Measurements from ENCODE around the gene PZP.

The PZP gene

DNA sequence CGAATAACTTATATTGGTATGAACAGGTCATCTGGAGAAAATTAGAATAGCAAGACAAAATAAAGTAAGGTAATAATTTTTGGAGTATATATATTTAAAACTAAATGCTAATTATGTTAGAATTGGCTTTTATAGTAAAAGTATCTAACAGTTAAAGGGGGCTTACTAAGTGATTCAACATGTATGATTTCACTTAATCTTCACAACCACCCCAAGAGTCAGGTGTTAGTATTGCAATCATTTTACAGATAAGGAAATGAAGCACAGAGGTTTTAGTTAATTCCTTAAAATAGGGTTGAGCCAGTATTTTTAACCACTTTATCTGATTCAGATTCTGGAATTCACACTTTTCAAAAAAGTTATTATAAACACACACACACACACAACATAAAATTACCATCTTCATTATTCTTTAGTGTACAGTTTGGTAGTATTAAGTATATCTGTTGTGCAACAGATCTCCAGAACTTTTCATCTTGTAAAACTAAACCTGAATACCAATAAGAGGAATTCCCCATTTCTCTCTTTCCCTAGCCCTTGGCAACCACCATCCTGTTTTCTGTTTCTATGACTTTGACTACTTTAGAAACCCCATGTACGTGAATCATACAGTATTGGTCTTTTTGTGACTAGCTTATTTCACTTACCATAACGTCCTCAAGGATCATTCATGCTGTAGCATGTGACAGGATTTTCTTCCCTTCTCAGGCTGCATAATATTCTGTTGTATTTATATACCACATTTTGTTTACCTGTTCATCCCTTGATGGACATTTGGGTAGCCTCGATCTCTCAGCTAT lies 104.9 kb downstream of the PZP start:
- H3K4me2 ChIP-seq (ENCODE audit: low read depth, low read length, poor library complexity, severe bottlenecking): no peak overlapping the region
- H3K9me3 ChIP-seq (ENCODE audit: insufficient read depth, low read length): no peaks in the 10 kb centered on the region
- H3K36me3 ChIP-seq (ENCODE audit: low read length): no peaks in the 10 kb centered on the region
- no peaks in the 10 kb centered on the region for H3F3A ChIP-seq (ENCODE audit: insufficient read depth)
- no peak overlapping the region for H3K4me3 ChIP-seq (ENCODE audit: insufficient read depth, low read length, poor library complexity, severe bottlenecking)
- H3K9ac ChIP-seq (ENCODE audit: low read length): no peak overlapping the region
- no peak for TF ChIP-seq EZH2phosphoT487 (conservative IDR thresholded peaks at IDR 0.05; ENCODE audit: low read length)
- TF ChIP-seq, protein P1, sequence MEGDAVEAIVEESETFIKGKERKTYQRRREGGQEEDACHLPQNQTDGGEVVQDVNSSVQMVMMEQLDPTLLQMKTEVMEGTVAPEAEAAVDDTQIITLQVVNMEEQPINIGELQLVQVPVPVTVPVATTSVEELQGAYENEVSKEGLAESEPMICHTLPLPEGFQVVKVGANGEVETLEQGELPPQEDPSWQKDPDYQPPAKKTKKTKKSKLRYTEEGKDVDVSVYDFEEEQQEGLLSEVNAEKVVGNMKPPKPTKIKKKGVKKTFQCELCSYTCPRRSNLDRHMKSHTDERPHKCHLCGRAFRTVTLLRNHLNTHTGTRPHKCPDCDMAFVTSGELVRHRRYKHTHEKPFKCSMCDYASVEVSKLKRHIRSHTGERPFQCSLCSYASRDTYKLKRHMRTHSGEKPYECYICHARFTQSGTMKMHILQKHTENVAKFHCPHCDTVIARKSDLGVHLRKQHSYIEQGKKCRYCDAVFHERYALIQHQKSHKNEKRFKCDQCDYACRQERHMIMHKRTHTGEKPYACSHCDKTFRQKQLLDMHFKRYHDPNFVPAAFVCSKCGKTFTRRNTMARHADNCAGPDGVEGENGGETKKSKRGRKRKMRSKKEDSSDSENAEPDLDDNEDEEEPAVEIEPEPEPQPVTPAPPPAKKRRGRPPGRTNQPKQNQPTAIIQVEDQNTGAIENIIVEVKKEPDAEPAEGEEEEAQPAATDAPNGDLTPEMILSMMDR (IDR thresholded peaks at IDR 0.05; ENCODE audit: insufficient read depth, low read length, poor library complexity, severe bottlenecking): no peak
- no peaks in the 10 kb centered on the region for H3K9me2 ChIP-seq (replicated peaks; ENCODE audit: insufficient read depth, low read length)
- no peaks in the 10 kb centered on the region for H3K27me3 ChIP-seq (ENCODE audit: low read length)
- H3K27ac ChIP-seq (ENCODE audit: low read depth, low read length): no peak overlapping the region
- H3K79me2 ChIP-seq (ENCODE audit: insufficient read depth, low read length): no peaks in the 10 kb centered on the region
- no peaks in the 10 kb centered on the region for H4K20me1 ChIP-seq (ENCODE audit: low read depth, low read length)
- H2AFZ ChIP-seq (ENCODE audit: low read depth, low read length, severe bottlenecking): no peak overlapping the region

DNA sequence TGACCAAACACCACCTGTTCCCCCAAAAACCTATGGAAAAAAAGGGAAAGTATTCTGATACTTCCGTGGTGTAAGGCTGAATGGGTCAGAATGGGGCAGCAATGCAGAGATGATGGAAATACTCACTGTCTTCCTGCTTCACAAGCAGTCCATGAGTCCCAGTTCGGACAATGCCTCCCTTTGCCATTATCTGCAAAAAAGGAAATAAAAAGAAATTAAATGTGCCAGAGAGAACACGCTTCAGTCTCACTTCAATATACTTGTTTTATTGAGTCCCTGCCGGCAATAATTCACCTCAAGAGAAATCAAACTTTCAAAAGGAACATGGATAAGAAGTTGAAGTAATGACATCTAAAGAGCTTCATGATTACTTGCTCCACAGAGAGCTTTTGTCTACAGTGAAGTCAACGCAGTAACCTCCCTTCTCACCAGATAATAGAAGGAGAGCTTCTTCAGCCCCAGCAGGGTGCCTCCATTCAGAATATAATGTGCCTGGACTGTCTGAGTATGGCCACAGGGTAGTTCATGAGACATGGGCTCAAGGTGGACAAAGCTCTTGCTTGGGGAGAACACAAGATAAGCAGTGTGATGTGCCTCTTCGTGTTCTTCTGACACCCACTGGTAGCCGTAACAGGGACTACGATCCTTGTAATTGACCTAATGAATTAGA lies 107.0 kb downstream of the PZP start:
- H3K79me2 ChIP-seq (ENCODE audit: insufficient read depth, low read length): no peaks in the 10 kb centered on the region
- H3K9me2 ChIP-seq (replicated peaks; ENCODE audit: insufficient read depth, low read length): no peaks in the 10 kb centered on the region
- H3K4me3 ChIP-seq (ENCODE audit: insufficient read depth, low read length, poor library complexity, severe bottlenecking): no peak overlapping the region
- no peaks in the 10 kb centered on the region for H4K20me1 ChIP-seq (ENCODE audit: low read depth, low read length)
- H3K9ac ChIP-seq (ENCODE audit: low read length): no peak overlapping the region
- no peak overlapping the region for H3K27ac ChIP-seq (ENCODE audit: low read depth, low read length)
- no peak overlapping the region for H2AFZ ChIP-seq (ENCODE audit: low read depth, low read length, severe bottlenecking)
- no peaks in the 10 kb centered on the region for H3F3A ChIP-seq (ENCODE audit: insufficient read depth)
- H3K9me3 ChIP-seq (ENCODE audit: insufficient read depth, low read length): no peaks in the 10 kb centered on the region
- H3K27me3 ChIP-seq (ENCODE audit: low read length): no peaks in the 10 kb centered on the region
- TF ChIP-seq EZH2phosphoT487 (conservative IDR thresholded peaks at IDR 0.05; ENCODE audit: low read length): no peak
- TF ChIP-seq, protein P1 (IDR thresholded peaks at IDR 0.05; ENCODE audit: insufficient read depth, low read length, poor library complexity, severe bottlenecking): no peak
- H3K4me2 ChIP-seq (ENCODE audit: low read depth, low read length, poor library complexity, severe bottlenecking): no peak overlapping the region
- no peaks in the 10 kb centered on the region for H3K36me3 ChIP-seq (ENCODE audit: low read length)

DNA sequence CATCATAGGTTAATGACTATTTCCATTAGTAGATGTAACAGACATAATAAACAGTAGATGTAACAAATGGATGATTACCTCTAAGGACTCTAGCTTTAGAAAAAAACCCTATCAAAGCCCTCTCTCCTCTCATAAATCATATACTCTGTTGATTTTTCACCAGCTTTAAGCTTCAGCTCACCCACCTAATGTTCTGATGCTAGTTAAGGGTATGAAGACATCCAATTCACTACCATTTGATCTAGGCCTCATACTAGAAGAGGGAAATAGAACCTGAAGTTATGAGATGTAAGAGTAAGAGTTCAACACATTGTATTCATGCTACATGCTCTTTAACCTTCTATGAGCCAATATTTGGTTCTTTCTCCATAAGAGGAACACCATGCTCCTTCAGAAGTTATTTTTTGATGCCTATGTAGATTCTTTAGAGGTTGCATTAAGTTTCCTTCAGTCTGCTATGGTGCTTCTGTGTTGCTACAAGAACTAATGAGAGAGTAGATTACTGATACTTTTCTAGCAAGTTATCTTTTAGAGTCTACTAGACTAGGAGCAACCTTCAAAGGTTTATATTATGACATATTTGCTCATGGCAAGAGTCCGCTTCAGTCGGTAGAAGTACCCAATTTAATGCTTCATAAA lies 108.5 kb downstream of the PZP start:
- Histone ChIP-seq H3K79me2 (ENCODE audit: insufficient read depth, low read length) (no peaks in the 10 kb centered on the region), H3K4me2 (ENCODE audit: low read depth, low read length, poor library complexity, severe bottlenecking) (no peak overlapping the region), H3K9ac (ENCODE audit: low read length) (no peak overlapping the region), H3K9me2 (replicated peaks; ENCODE audit: insufficient read depth, low read length) (no peaks in the 10 kb centered on the region), H2AFZ (ENCODE audit: low read depth, low read length, severe bottlenecking) (no peak overlapping the region), H3K4me3 (ENCODE audit: insufficient read depth, low read length, poor library complexity, severe bottlenecking) (no peak overlapping the region), H3F3A (ENCODE audit: insufficient read depth) (no peaks in the 10 kb centered on the region), H3K9me3 (ENCODE audit: insufficient read depth, low read length) (no peaks in the 10 kb centered on the region), H3K27ac (ENCODE audit: low read depth, low read length) (no peak overlapping the region), H4K20me1 (ENCODE audit: low read depth, low read length) (no peaks in the 10 kb centered on the region), H3K36me3 (ENCODE audit: low read length) (no peaks in the 10 kb centered on the region), H3K27me3 (ENCODE audit: low read length) (no peaks in the 10 kb centered on the region)
- TF ChIP-seq EZH2phosphoT487 (conservative IDR thresholded peaks at IDR 0.05; ENCODE audit: low read length): no peak
- TF ChIP-seq, protein P1 (IDR thresholded peaks at IDR 0.05; ENCODE audit: insufficient read depth, low read length, poor library complexity, severe bottlenecking): no peak
